G401 (cell line): ENCODE data around the gene KCNK17. TPM values are rescaled to one million over a fixed set of nuclear protein-coding genes. Genes with fewer than 3 reads are reported as not detected.

ENCODE experiments used
- total RNA-seq: library from RNA; depleted of rRNA; stranded (reverse); fragments of >200 nt; shearing (Covaris generic); gene quantifications from 2 replicates; pipeline ENCODE4 v1.2.3, GENCODE V29; 2014; rRNA removed

KCNK17 gene
- total RNA-seq, 1 experiment from 2014 or later, result not detected

Other genes starting within 250 kb of the KCNK17 start
- gene SAYSD1, start 199.2 kb downstream of the KCNK17 start, total RNA-seq, result 6.8 and 24.1 TPM in 2 replicates
- not detected in 2 replicates for gene KCNK5, start 84.9 kb downstream of the KCNK17 start, total RNA-seq
- not detected in 2 replicates for gene KCNK16, start 8.3 kb upstream of the KCNK17 start, total RNA-seq